AG10803 (cell line): Measurements from ENCODE around the gene MVB12A.

Experiments used
- DNase-seq: peaks from one replicate; pipeline ENCODE4 v3.0.0; 2010; ENCODE audit warnings: low read depth
- H3K4me3 ChIP-seq: 2 replicates; pipeline ENCODE4 v1.5.1; 2011; ENCODE audit warnings: mild to moderate bottlenecking, low read length, control low read depth
- CTCF ChIP-seq: conservative IDR thresholded peaks from 2 replicates; pipeline ENCODE4 v1.5.1; 2011; ENCODE audit warnings: mild to moderate bottlenecking, low read length, control low read depth, inconsistent platforms

Gene MVB12A

DNA sequence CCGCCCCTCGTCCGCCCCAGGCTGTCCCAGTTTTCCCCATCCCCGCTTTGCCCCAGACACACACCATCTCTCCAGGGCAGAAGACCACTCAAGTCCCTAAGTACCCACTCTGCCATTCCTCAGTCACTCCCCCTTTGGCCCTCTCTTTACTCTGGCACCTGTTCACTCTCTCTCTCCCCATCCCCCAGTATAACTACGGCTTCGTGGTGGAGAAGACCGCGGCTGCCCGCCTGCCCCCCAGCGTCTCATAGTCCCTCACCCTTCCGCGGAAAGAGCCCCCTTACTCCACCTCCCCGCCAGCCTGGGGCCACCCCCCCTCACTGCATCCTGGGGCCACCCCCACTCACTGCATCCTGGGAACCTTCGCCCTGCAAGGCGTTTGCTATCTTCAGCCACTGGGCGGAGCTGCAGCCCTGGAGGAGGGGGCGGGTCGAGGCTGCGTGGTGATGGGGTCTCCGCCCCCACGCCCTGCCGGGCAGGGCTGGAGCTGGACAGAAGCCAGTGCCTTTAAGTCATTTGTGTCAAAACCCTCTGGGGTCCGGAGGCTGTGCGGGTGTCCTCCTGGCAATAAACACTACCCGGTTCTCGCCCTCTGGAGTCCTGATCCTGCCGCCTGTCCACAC is 5.0 kb downstream of the MVB12A start:
- no peak for DNase-seq
- TF ChIP-seq CTCF, result 0 out of 2 replicates have a peak, but pooled peaks have one; percentile 28
- no peak overlapping the region for H3K4me3 ChIP-seq

- no peak overlapping the region for H3K4me3 ChIP-seq
- no peak for TF ChIP-seq CTCF
- no peak for DNase-seq
These were observed 9.8 kb downstream of the MVB12A start for GRCh38 chr19:17429641-17430113.

- no peak overlapping the region for H3K4me3 ChIP-seq
- DNase-seq, result no peak
- no peak for TF ChIP-seq CTCF
These were observed 11.6 kb downstream of the MVB12A start for GRCh38 chr19:17431417-17431816.

GRCh38 chr19:17435218-17435617 is 15.4 kb downstream of the MVB12A start:
- TF ChIP-seq CTCF, result no peak
- no peak for DNase-seq
- H3K4me3 ChIP-seq, result no peak overlapping the region

DNA sequence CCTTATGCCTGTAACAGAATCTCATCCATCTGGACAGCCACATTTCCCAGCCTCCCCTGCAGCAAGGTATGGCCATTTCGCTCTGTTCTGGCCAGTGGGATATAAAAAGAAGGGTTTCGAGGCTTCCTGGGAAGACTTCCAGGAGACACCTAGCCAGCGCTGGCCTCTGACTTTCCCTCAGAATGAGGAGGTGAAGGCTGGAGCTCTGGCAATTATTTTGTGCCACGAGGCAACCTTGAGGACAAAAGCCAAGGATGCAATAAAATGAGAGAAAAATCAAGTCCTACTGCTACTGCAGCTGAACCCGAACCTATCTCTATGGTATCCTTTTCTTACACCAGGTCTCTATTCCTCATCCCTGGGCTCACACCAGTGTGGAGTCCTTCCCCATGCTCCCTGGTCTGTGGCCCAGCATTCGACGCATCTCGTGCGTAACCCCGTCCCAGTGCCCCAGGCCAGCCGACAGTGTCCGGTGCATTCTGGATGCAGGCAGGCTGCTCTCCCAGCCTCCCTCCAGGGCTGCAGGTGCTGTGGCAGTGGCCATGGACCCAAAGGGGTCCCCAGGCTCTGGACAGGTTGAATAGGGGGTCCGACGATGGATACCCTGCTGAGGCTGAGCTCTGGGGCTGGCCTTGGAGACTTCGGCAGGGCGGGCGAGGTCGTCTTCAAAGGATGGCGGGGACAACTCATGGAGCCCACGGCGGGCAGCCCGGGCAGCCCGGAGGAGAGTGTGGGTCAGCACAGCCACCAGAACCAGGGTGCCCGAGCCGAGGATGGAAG is 16.4 kb downstream of the MVB12A start:
- no peak for DNase-seq
- H3K4me3 ChIP-seq, result no peak overlapping the region
- TF ChIP-seq CTCF, result no peak

DNA sequence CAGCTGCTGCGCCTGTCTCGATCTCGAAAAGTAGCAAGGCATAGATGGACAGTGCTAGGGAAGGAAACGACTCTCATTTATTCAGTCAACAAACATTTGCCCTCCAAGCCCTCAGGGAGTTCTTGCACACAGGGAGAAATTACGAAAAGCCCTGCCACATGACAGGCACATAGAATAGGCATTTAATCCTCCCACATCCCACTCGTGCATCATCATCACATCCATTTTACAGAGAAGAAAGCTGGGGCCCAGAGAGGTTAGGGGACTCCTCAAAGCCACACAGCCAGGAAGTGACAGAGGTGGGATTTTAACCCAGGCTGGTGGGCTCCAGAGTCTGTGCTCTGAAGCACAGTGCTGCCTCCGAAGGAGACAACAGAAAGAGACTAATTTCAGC is 17.0 kb downstream of the MVB12A start:
- no peak for TF ChIP-seq CTCF
- no peak for DNase-seq
- H3K4me3 ChIP-seq, result no peak overlapping the region
